ENCODE measurements around the gene PLK5.

DNA sequence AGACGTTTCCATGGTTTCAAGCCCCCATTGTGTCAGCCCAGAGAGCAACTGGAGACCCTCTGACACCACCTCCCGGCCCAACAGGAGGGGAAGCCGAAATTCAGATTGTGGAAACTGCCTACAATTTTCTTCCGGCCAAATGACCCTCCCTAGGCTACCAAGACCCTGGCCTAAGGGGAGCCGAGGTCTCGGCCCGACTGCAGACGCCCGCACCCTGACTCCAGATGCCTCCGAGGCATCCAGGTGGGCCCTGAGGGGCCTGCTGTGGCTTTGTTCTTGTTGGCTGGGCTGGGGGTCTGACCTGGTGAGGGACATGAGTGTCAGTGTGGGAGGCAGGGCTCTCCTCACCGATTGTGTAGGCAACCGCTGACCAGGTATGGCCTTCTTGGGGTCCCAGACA, 34.7 kb downstream of the PLK5 start:
- TF ChIP-seq RARB (CRISPR knock-in tag; IDR thresholded peaks at IDR 0.05) (no peak), PPARA (CRISPR knock-in tag; IDR thresholded peaks at IDR 0.05; ENCODE audit: borderline replicate concordance) (no peak), ARNTL (CRISPR knock-in tag; IDR thresholded peaks at IDR 0.05; ENCODE audit: borderline replicate concordance, low read depth) (no peak), TOX (CRISPR knock-in tag; IDR thresholded peaks at IDR 0.05; ENCODE audit: borderline replicate concordance) (no peak), OSR1 (CRISPR knock-in tag; IDR thresholded peaks at IDR 0.05) (no peak), ZNF8 (CRISPR knock-in tag; IDR thresholded peaks at IDR 0.05) (no peak), ZNF70 (CRISPR knock-in tag; IDR thresholded peaks at IDR 0.05) (no peak)
- TF ChIP-seq, protein P1, sequence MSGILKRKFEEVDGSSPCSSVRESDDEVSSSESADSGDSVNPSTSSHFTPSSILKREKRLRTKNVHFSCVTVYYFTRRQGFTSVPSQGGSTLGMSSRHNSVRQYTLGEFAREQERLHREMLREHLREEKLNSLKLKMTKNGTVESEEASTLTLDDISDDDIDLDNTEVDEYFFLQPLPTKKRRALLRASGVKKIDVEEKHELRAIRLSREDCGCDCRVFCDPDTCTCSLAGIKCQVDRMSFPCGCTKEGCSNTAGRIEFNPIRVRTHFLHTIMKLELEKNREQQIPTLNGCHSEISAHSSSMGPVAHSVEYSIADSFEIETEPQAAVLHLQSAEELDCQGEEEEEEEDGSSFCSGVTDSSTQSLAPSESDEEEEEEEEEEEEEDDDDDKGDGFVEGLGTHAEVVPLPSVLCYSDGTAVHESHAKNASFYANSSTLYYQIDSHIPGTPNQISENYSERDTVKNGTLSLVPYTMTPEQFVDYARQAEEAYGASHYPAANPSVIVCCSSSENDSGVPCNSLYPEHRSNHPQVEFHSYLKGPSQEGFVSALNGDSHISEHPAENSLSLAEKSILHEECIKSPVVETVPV (CRISPR knock-in tag; IDR thresholded peaks at IDR 0.05), result no peak
- TF ChIP-seq, protein P2, sequence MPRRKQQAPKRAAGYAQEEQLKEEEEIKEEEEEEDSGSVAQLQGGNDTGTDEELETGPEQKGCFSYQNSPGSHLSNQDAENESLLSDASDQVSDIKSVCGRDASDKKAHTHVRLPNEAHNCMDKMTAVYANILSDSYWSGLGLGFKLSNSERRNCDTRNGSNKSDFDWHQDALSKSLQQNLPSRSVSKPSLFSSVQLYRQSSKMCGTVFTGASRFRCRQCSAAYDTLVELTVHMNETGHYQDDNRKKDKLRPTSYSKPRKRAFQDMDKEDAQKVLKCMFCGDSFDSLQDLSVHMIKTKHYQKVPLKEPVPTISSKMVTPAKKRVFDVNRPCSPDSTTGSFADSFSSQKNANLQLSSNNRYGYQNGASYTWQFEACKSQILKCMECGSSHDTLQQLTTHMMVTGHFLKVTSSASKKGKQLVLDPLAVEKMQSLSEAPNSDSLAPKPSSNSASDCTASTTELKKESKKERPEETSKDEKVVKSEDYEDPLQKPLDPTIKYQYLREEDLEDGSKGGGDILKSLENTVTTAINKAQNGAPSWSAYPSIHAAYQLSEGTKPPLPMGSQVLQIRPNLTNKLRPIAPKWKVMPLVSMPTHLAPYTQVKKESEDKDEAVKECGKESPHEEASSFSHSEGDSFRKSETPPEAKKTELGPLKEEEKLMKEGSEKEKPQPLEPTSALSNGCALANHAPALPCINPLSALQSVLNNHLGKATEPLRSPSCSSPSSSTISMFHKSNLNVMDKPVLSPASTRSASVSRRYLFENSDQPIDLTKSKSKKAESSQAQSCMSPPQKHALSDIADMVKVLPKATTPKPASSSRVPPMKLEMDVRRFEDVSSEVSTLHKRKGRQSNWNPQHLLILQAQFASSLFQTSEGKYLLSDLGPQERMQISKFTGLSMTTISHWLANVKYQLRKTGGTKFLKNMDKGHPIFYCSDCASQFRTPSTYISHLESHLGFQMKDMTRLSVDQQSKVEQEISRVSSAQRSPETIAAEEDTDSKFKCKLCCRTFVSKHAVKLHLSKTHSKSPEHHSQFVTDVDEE (CRISPR knock-in tag; IDR thresholded peaks at IDR 0.05), result no peak
- TF ChIP-seq, protein P3, sequence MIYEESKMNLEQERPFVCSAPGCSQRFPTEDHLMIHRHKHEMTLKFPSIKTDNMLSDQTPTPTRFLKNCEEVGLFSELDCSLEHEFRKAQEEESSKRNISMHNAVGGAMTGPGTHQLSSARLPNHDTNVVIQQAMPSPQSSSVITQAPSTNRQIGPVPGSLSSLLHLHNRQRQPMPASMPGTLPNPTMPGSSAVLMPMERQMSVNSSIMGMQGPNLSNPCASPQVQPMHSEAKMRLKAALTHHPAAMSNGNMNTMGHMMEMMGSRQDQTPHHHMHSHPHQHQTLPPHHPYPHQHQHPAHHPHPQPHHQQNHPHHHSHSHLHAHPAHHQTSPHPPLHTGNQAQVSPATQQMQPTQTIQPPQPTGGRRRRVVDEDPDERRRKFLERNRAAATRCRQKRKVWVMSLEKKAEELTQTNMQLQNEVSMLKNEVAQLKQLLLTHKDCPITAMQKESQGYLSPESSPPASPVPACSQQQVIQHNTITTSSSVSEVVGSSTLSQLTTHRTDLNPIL (CRISPR knock-in tag; IDR thresholded peaks at IDR 0.05; ENCODE audit: low read depth), result no peak

All from SK-N-SH treated with all-trans-retinoic acid at 6 μM for 48 hours (cell line).